CD4-positive, alpha-beta T cell treated with Interleukin-15 for 4 hours (primary cell): ENCODE measurements around the gene COA3.

Experiments
- DNase-seq: peaks from one replicate; pipeline ENCODE4 v3.0.0-alpha.2; 2020; ENCODE audit warnings: low spot score

The COA3 gene

GRCh38 chr17:42750739-42751344, 47.7 kb downstream of the COA3 start:
- no peak for DNase-seq

DNA sequence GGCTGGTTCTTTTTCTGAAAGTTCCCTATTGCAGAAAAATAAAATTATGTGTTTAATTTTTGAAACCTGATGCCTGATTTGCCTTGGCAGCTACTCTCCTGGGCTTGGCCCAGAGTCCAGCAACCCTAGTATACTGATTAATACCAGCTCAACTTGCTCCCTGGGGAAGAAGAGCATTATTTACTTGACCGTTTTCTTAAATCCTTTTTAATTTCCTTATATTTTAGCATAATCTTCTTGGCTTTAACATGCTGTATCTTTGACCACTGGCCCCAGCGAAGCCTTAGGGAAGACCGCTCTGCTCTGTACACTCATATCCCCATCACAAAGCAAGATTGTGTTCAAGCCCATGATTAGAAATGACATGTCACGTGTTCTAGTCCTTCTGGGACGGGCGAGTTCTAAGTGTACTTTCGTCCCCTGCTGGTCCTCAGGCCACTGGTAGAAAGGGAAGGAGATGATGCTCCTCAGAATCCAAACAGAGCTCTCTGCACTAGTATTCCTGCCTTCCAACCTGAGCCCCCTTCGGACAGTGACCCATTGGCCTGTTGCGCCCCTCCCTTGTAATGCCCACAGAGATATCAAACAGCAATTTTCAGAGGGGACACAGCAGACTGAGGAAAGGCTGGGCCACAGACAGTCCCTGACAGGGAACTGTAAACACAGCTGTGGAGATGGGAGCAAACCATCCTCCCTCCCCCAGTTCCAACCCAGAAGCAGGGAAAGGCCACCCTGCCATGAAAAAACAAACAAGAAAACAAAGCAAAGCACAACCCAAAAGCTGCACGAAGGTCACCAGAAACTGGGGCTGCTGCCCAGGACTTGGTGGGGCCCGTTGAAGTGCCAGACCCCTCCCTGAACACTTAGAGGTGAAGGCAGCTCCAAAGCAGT, 49.4 kb downstream of the COA3 start:
- no peak for DNase-seq

GRCh38 chr17:42748202-42748907, 50.1 kb downstream of the COA3 start:
- no peak for DNase-seq
